GM12878 (cell line): ENCODE data around the gene HMCN1. TPM values are rescaled to one million over a fixed set of nuclear protein-coding genes. Genes with fewer than 3 reads are reported as not detected.

ENCODE experiments used
- ATAC-seq: fragments of 200-7000 bp; cut with Tn5 transposase; 3 replicates; pipeline ENCODE4 v1.9.1; 2020; ENCODE audit warnings: mild to moderate bottlenecking, moderate library complexity
- BruUV-seq: library from RNA; stranded (reverse); fragments of 400-500 nt; replicated peaks from 2 replicates; lab custom pipeline; 2021; lab: Mats Ljungman, UMichigan
- CTCF ChIA-PET: fragments of 300-600 bp; sonication (Branson Sonifier 250); formaldehyde crosslinking; extraction: SDS; loops from one replicate; lab custom pipeline; 2021; ENCODE audit warnings: inconsistent platforms; lab: Yijun Ruan, JAX
- POLR2A ChIA-PET: fragments of 350-600 bp; formaldehyde crosslinking; extraction: SDS; loops from one replicate; lab custom pipeline; 2021; ENCODE audit warnings: inconsistent platforms; lab: Charles Lee
- RAD21 ChIA-PET: fragments of 300-600 bp; sonication (Branson Sonifier 250); formaldehyde crosslinking; loops from one replicate; lab custom pipeline; 2023; ENCODE audit warnings: antibody characterized with exemption; ENCODE audit not compliant: unreplicated experiment; lab: Charles Lee
- SMC1A ChIA-PET: fragments of 300-600 bp; sonication (Branson Sonifier 250); formaldehyde crosslinking; loops from one replicate; lab custom pipeline; 2023; ENCODE audit not compliant: unreplicated experiment, uncharacterized antibody; lab: Charles Lee
- DNase-seq: peaks from one replicate; pipeline ENCODE4 v3.0.0-alpha.2; 2011; ENCODE audit warnings: low read depth, low spot score
- FAIRE-seq: peaks from 3 replicates; lab custom pipeline; 2011; peaks lifted over from hg19 to GRCh38; lab: Jason Lieb, UNC
- H2AFZ ChIP-seq: 2 replicates; pipeline ENCODE4 v1.6.0; 2011; ENCODE audit warnings: low read depth, low read length, control low read depth; ENCODE audit not compliant: control insufficient read depth
- H3K27ac ChIP-seq: 2 replicates; pipeline ENCODE4 v1.5.1; 2011; ENCODE audit warnings: control low read depth; ENCODE audit not compliant: control insufficient read depth, insufficient read depth
- H3K27me3 ChIP-seq, 2 experiments: replicated peaks in 1 of 2; 2 replicates each; pipeline versions ENCODE4 v1.6.0 to v1.6.1; 2011; ENCODE audit warnings: low read length in 1 of 2; ENCODE audit not compliant: control insufficient read depth in 2 of 2, insufficient read depth in 2 of 2
- H3K36me3 ChIP-seq, 2 experiments: 2 replicates each; pipeline ENCODE4 v1.5.1; 2011; ENCODE audit warnings: low read length in 1 of 2; ENCODE audit not compliant: control insufficient read depth in 2 of 2, insufficient read depth in 2 of 2
- H3K4me1 ChIP-seq: 2 replicates; pipeline ENCODE4 v1.6.1; 2011; ENCODE audit warnings: mild to moderate bottlenecking, low read length, moderate library complexity, mixed read lengths; ENCODE audit not compliant: control insufficient read depth, insufficient read depth
- H3K4me2 ChIP-seq: 2 replicates; pipeline ENCODE4 v1.6.0; 2011; ENCODE audit warnings: control low read depth; ENCODE audit not compliant: control insufficient read depth, insufficient read depth
- H3K4me3 ChIP-seq: fragments of 200-600 bp; sonication (generic); 2 replicates; pipeline ENCODE4 v1.5.1; 2016
- H3K79me2 ChIP-seq: 2 replicates; pipeline ENCODE4 v1.6.0; 2011; ENCODE audit warnings: low read length; ENCODE audit not compliant: control insufficient read depth, insufficient read depth
- H3K9ac ChIP-seq: 2 replicates; pipeline ENCODE4 v1.8.0; 2011; ENCODE audit warnings: low read length, control low read depth, mixed read lengths; ENCODE audit not compliant: control insufficient read depth, insufficient read depth
- H3K9me3 ChIP-seq: replicated peaks from 3 replicates; pipeline ENCODE4 v1.5.1; 2011; ENCODE audit warnings: mild to moderate bottlenecking, low read length; ENCODE audit not compliant: control insufficient read depth, insufficient read depth
- H4K20me1 ChIP-seq: 2 replicates; pipeline ENCODE4 v1.6.0; 2011; ENCODE audit not compliant: control insufficient read depth, insufficient read depth
- BCLAF1 ChIP-seq: fragments of 450-650 bp; IDR thresholded peaks from 2 replicates; pipeline ENCODE4 v1.6.1; 2017; ENCODE audit warnings: antibody characterized with exemption, mild to moderate bottlenecking, moderate library complexity
- CBFB ChIP-seq: IDR thresholded peaks from 2 replicates; pipeline ENCODE4 v1.6.1; 2016; ENCODE audit warnings: antibody characterized with exemption, low read depth
- CHD4 ChIP-seq: fragments of 200-600 bp; sonication (generic); IDR thresholded peaks from 2 replicates; pipeline ENCODE4 v1.6.1; 2016; ENCODE audit warnings: mild to moderate bottlenecking
- EED ChIP-seq: sonication (generic); IDR thresholded peaks from 2 replicates; pipeline ENCODE4 v1.6.1; 2016; ENCODE audit warnings: antibody characterized with exemption, low read depth
- RAD21 ChIP-seq: IDR thresholded peaks from 2 replicates; pipeline ENCODE4 v1.6.1; 2011; ENCODE audit warnings: mild to moderate bottlenecking, low read depth, low read length, moderate library complexity; ENCODE audit not compliant: insufficient read depth
- RB1 ChIP-seq: fragments of 450-650 bp; formaldehyde crosslinking; IDR thresholded peaks from 2 replicates; pipeline ENCODE4 v1.6.1; 2017; ENCODE audit warnings: mild to moderate bottlenecking, borderline replicate concordance
- RELA ChIP-seq: fragments of 450-650 bp; IDR thresholded peaks from 2 replicates; pipeline ENCODE4 v1.8.0; 2014; ENCODE audit warnings: borderline replicate concordance; ENCODE audit not compliant: partially characterized antibody
- RFX5 ChIP-seq: IDR thresholded peaks from 2 replicates; pipeline ENCODE4 v1.6.1; 2011; ENCODE audit warnings: low read depth, low read length, improper control_type of control experiment
- SMC3 ChIP-seq: IDR thresholded peaks from 2 replicates; pipeline ENCODE4 v1.6.1; 2011; ENCODE audit warnings: low read length, improper control_type of control experiment, borderline replicate concordance
- SP1 ChIP-seq: IDR thresholded peaks from one replicate; pipeline ENCODE4 v1.6.1; 2011; ENCODE audit warnings: low read depth, low read length
- SREBF1 ChIP-seq: IDR thresholded peaks from 2 replicates; pipeline ENCODE4 v1.6.1; 2012; ENCODE audit warnings: mild to moderate bottlenecking, low read length
- ZNF217 ChIP-seq: fragments of 450-650 bp; IDR thresholded peaks from 2 replicates; pipeline ENCODE4 v1.6.1; 2017; ENCODE audit warnings: antibody characterized with exemption, mild to moderate bottlenecking
- WGBS: methylation state at CpG from one replicate; pipeline ENCODE4 v1.1.6; 2016; ENCODE audit warnings: low lambda C conversion rate; ENCODE audit not compliant: insufficient replicate concordance, insufficient coverage; ENCODE audit errors: missing lambda C conversion rate; 5-methylcytosine and 5-hydroxymethylcytosine counted together
- in situ Hi-C: fragments of 300-500 bp; cut with MboI; formaldehyde crosslinking; loops from 9 replicates; pipeline ENCODE4 v1.14.3; 2018; ENCODE audit warnings: mixed read lengths
- intact Hi-C: fragments of 100-400 bp; cut with micrococcal nuclease; formaldehyde crosslinking; loops from one replicate; pipeline ENCODE4 v1.14.2; 2022; ENCODE audit not compliant: unreplicated experiment
- polyA plus RNA-seq, 11 experiments: library from polyadenylated mRNA; depleted of rRNA in 4 of 11; unstranded in 6 of 11; stranded (reverse) in 5 of 11; fragments of >200 nt; fragmentation: Nextera tagmentation in 4 of 11; fragmentation: Illumina TruSeq in 1 of 11; extraction: Ambion mirVana in 4 of 11; extraction: Trizol in 1 of 11; gene quantifications; 1 replicate in 1 of 11; 2 replicates in 10 of 11; pipeline versions ENCODE4 v1.2.1 to v1.2.3, GENCODE V29; 2011 to 2016; ENCODE audit warnings: inconsistent platforms in 2 of 11, missing spikeins in 2 of 11, low read depth in 1 of 11
- total RNA-seq, 4 experiments: library from RNA; depleted of rRNA in 3 of 4; stranded (reverse); fragments of >200 nt in 3 of 4; fragmentation: Illumina TruSeq in 1 of 4; extraction: Trizol in 1 of 4; gene quantifications; 2 replicates each; pipeline versions ENCODE4 v1.2.1 to v1.2.3, GENCODE V29; 2013 to 2021

Gene HMCN1
- total and polyA plus RNA-seq, 10 of the 15 experiments (the other 5 are each of a cell fraction or from before 2014, with no cell fraction given), result under 0.01 to 0.07 TPM; not detected in 8

GRCh38 chr1:186054932-186055331, 320.7 kb downstream of the HMCN1 start:
- 71% methylated on average over 2 of the region's 2 CpGs for WGBS
- ChIA-PET SMC1A (interaction anchor here (1.0 kb wide), 1 partner anchor 20 kb away, joined by 3 read pairs; no protein-coding TSS in a partner anchor), POLR2A (no interaction called here), RAD21 (interaction anchor here (1.4 kb wide), 1 partner anchor 26 kb away, joined by 3 read pairs; no protein-coding TSS in a partner anchor), CTCF (no interaction called here)
- H4K20me1 ChIP-seq, result no peaks in the 10 kb centered on the region
- intact Hi-C loops (no loop called here), in situ Hi-C loops (no loop called here)
- no peak overlapping the region for H3K4me3 ChIP-seq
- H3K27me3 ChIP-seq, result no peaks in the 10 kb centered on the region
- no peak overlapping the region for H3K4me2 ChIP-seq
- no peaks in the 10 kb centered on the region for H3K4me1 ChIP-seq
- no peaks in the 10 kb centered on the region for H3K36me3 ChIP-seq
- H3K27ac ChIP-seq, result no peak overlapping the region
- ATAC-seq, result no peak
- no peaks in the 10 kb centered on the region for H3K9me3 ChIP-seq
- no TSS peak for BruUV-seq
- FAIRE-seq, result no peak
- H2AFZ ChIP-seq, result no peak overlapping the region
- H3K9ac ChIP-seq, result no peak overlapping the region
- H3K79me2 ChIP-seq, result no peaks in the 10 kb centered on the region
- DNase-seq, result no peak
- TF ChIP-seq BCLAF1 (no peak), RAD21 (no peak), RFX5 (no peak), RELA (no peak), ZNF217 (no peak), EED (no peak), CHD4 (no peak), SMC3 (no peak), RB1 (no peak), SP1 (no peak), SREBF1 (no peak), CBFB (no peak)
